IPS DF 6.9 (cell line): ENCODE measurements around the gene NIPAL3.
"Not testable (repeated sequence)": the region's sequence is repeated elsewhere in the genome, so short reads cannot be mapped to it uniquely, and the experiment has no call there.

Experiments used
- DNase-seq: peaks from one replicate; pipeline ENCODE4 v3.0.0-alpha.2; 2013; ENCODE audit warnings: low read depth, low spot score
- H3K27ac ChIP-seq: one replicate; pipeline ENCODE4 v1.5.1; 2013; ENCODE audit warnings: low read length, control low read depth
- H3K27me3 ChIP-seq: 2 replicates; pipeline ENCODE4 v1.6.1; 2013; ENCODE audit warnings: mild to moderate bottlenecking, low read length; ENCODE audit not compliant: control insufficient read depth, insufficient read depth
- H3K36me3 ChIP-seq: 2 replicates; pipeline ENCODE4 v1.6.1; 2013; ENCODE audit warnings: low read length; ENCODE audit not compliant: control insufficient read depth, insufficient read depth
- H3K4me1 ChIP-seq: 2 replicates; pipeline ENCODE4 v1.6.1; 2013; ENCODE audit warnings: low read length; ENCODE audit not compliant: control insufficient read depth, insufficient read depth
- H3K4me3 ChIP-seq: 2 replicates; pipeline ENCODE4 v1.5.1; 2013; ENCODE audit warnings: mild to moderate bottlenecking, low read length
- H3K9me3 ChIP-seq: 2 replicates; pipeline ENCODE4 v1.6.1; 2013; ENCODE audit warnings: low read length, inconsistent platforms; ENCODE audit not compliant: control insufficient read depth, insufficient read depth
- WGBS: extraction: QIAGEN DNeasy Blood & Tissue Kit; methylation state at CpG from one replicate; pipeline ENCODE4 v1.1.7; 2013; ENCODE audit warnings: mixed read lengths, missing lambda C conversion rate; ENCODE audit not compliant: insufficient read length, insufficient coverage; 5-methylcytosine and 5-hydroxymethylcytosine counted together

The NIPAL3 gene

GRCh38 chr1:24514946-24515345 lies 99.3 kb downstream of the NIPAL3 start:
- no peak for DNase-seq
- whole genome bisulfite sequencing, result no CpG with 5 or more reads among the region's 5 CpGs
- Histone ChIP-seq H3K36me3 (no peaks in the 10 kb centered on the region), H3K9me3 (no peaks in the 10 kb centered on the region), H3K27ac (no peak overlapping the region), H3K4me3 (no peak overlapping the region), H3K27me3 (no peaks in the 10 kb centered on the region), H3K4me1 (no peaks in the 10 kb centered on the region)

DNA sequence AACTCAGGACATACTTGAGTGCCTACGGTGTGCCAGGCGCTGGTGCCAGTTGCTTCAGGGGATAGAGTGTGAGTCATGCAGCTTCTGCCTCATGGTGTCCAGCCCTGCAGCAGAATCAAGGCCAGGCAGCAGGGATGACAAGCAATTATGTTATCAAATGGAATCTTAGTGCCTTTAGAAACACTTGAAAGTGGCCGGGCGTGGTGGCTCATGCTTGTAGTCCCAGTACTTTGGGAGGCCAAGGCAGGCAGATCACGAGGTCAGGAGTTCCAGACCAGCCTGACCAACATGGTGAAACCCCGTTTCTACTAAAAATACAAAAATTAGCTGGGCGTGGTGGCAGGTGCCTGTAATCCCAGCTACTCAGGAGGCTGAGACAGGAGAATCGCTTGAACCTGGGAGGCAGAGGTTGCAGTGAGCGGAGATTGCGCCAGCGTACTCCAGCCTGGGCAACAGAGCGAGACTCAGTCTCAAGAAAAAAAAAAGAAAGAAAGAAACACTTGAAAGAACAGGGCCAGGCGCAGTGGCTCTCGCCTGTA lies 100.1 kb downstream of the NIPAL3 start:
- DNase-seq, result not testable (repeated sequence)

DNA sequence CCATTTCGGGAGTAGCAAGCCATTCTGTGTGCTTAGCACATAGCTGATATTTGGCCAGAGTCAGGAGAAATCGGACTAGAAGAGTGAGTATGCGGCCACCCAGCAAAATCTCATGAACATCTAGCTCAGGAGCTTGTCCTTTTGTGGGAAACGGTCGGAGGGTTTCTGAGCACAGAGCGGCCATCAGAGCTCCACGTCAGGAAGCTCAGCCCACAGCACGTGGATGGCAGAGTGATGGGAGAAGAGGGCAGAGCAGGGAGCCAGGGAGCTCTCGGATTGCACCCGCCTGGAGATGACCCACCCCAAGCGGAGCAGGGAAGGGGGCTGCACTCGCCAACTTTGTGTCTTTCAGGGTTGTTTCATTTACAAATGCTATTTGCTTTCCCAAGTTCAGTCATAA lies 100.9 kb downstream of the NIPAL3 start:
- Histone ChIP-seq H3K9me3 (no peaks in the 10 kb centered on the region), H3K36me3 (no peaks in the 10 kb centered on the region), H3K27ac (no peak overlapping the region), H3K27me3 (no peaks in the 10 kb centered on the region), H3K4me1 (no peaks in the 10 kb centered on the region), H3K4me3 (no peak overlapping the region)
- WGBS, result no CpG with 5 or more reads among the region's 12 CpGs
- DNase-seq, result no peak

More for the DNA sequence above, 100.1 kb downstream of the NIPAL3 start:
- WGBS, result no CpG with 5 or more reads among the region's 14 CpGs
- H3K27me3 ChIP-seq, H3K4me1 ChIP-seq, H3K4me3 ChIP-seq, H3K36me3 ChIP-seq, H3K27ac ChIP-seq, H3K9me3 ChIP-seq: not testable (repeated sequence)

GRCh38 chr1:24517898-24518297 lies 102.3 kb downstream of the NIPAL3 start:
- Histone ChIP-seq H3K27me3 (no peaks in the 10 kb centered on the region), H3K4me1 (no peaks in the 10 kb centered on the region), H3K4me3 (no peak overlapping the region), H3K9me3 (no peaks in the 10 kb centered on the region), H3K27ac (no peak overlapping the region), H3K36me3 (no peaks in the 10 kb centered on the region)
- DNase-seq, result no peak
- WGBS, result no CpG with 5 or more reads among the region's 4 CpGs

- H3K36me3 ChIP-seq, H3K27ac ChIP-seq, H3K27me3 ChIP-seq, H3K9me3 ChIP-seq, H3K4me1 ChIP-seq, H3K4me3 ChIP-seq, DNase-seq: not testable (repeated sequence)
- no CpG with 5 or more reads among the region's 5 CpGs for WGBS
These were observed 104.7 kb downstream of the NIPAL3 start for GRCh38 chr1:24520282-24520681.
